Hepatocyte (in vitro differentiated cells): Measurements from ENCODE around the gene TBC1D8.

Source experiments
- CTCF ChIP-seq: fragments of 200-600 bp; sonication (generic); IDR thresholded peaks from 2 replicates; pipeline ENCODE4 v1.5.1; 2016; ENCODE audit warnings: antibody characterized with exemption, mild to moderate bottlenecking; ENCODE audit not compliant: poor library complexity
- EZH2phosphoT487 ChIP-seq: fragments of 200-600 bp; sonication (generic); IDR thresholded peaks from one replicate; pipeline ENCODE4 v1.6.1; 2018; ENCODE audit warnings: antibody characterized with exemption, mild to moderate bottlenecking, low read depth, moderate library complexity; ENCODE audit not compliant: unreplicated experiment, severe bottlenecking

- no peak for TF ChIP-seq CTCF
- no peak for TF ChIP-seq EZH2phosphoT487
These were observed 186.5 kb downstream of the TBC1D8 start for GRCh38 chr2:100964681-100965169.
